Hematopoietic multipotent progenitor cell treated with erythropoietin and hydrocortisone succinate and interleukin-3 and kit ligand, for 8 days (in vitro differentiated cells): ENCODE results near the gene NPAS4.
A peak's percentile ranks its signal among the peaks of the same experiment; 100 is the strongest.
"Not testable (repeated sequence)": the region's sequence is repeated elsewhere in the genome, so short reads cannot be mapped to it uniquely, and the experiment has no call there.

Source experiments
- DNase-seq: peaks from one replicate; pipeline ENCODE4 v3.0.0-alpha.2; 2015

NPAS4 gene

GRCh38 chr11:66418168-66418985 lies 2.5 kb upstream of the NPAS4 start:
- DNase-seq = peak; percentile 67

GRCh38 chr11:66418986-66419308 lies 1.9 kb upstream of the NPAS4 start:
- DNase-seq = no peak

GRCh38 chr11:66419825-66420224 lies 1.0 kb upstream of the NPAS4 start:
- no peak for DNase-seq

GRCh38 chr11:66421492-66422205 lies 814 bp downstream of the NPAS4 start:
- peak; percentile 76 for DNase-seq

- no peak for DNase-seq
These were observed 5.5 kb downstream of the NPAS4 start for GRCh38 chr11:66426314-66426713.

- DNase-seq = no peak
These were observed 8.1 kb downstream of the NPAS4 start for GRCh38 chr11:66428933-66429332.

GRCh38 chr11:66429983-66430602 lies 9.3 kb downstream of the NPAS4 start:
- peak; percentile 73 for DNase-seq

- DNase-seq = not testable (repeated sequence)
These were observed 10.5 kb downstream of the NPAS4 start for GRCh38 chr11:66431287-66431686.

GRCh38 chr11:66431871-66432329 lies 11.1 kb downstream of the NPAS4 start:
- DNase-seq = not testable (repeated sequence)

GRCh38 chr11:66432597-66432996 lies 11.8 kb downstream of the NPAS4 start:
- DNase-seq = no peak

- DNase-seq = peak; percentile 6
These were observed 17.2 kb downstream of the NPAS4 start for GRCh38 chr11:66437979-66438503.

GRCh38 chr11:66438504-66439466 lies 17.9 kb downstream of the NPAS4 start, which contains the start of gene MRPL11:
MRPL11 (minus strand) TSS chr11:66438848; CDS start chr11:66438754, 94 bp downstream.
- DNase-seq = peak; percentile 95

GRCh38 chr11:66440101-66440939 lies 19.5 kb downstream of the NPAS4 start:
- DNase-seq = not testable (repeated sequence)

- not testable (repeated sequence) for DNase-seq
These were observed 20.1 kb downstream of the NPAS4 start for GRCh38 chr11:66440940-66441282.

- no peak for DNase-seq
These were observed 22.8 kb downstream of the NPAS4 start for GRCh38 chr11:66443602-66444001.

- no peak for DNase-seq
These were observed 26.2 kb downstream of the NPAS4 start for GRCh38 chr11:66447012-66447411.

GRCh38 chr11:66448523-66448922 lies 27.7 kb downstream of the NPAS4 start:
- DNase-seq = no peak

- no peak for DNase-seq
These were observed 29.7 kb downstream of the NPAS4 start for GRCh38 chr11:66450560-66450959.

- no peak for DNase-seq
These were observed 30.8 kb downstream of the NPAS4 start for GRCh38 chr11:66451663-66452062.

GRCh38 chr11:66454247-66454646 lies 33.4 kb downstream of the NPAS4 start:
- no peak for DNase-seq

GRCh38 chr11:66454828-66455227 lies 34.0 kb downstream of the NPAS4 start:
- DNase-seq = no peak
